ENCODE measurements around the gene FRS3. TPM values are rescaled to one million over a fixed set of nuclear protein-coding genes. Genes with fewer than 3 reads are reported as not detected.

FRS3 gene
- total and polyA plus RNA-seq, 9 of the 15 experiments (the other 6 are each of a cell fraction or from before 2014, with no cell fraction given), result 0.03 to 3.7 (median 1.6) TPM

- no TSS peak for BruUV-seq (replicated peaks)
- ATAC-seq (no peak), FAIRE-seq (no peak), DNase-seq (ENCODE audit: extremely low read depth in 1 of 4, low spot score in 3 of 4) (no peak)
- H3K4me1 ChIP-seq (replicated peaks in 1 of 2; ENCODE audit: control insufficient read depth in 2 of 2, insufficient read depth in 2 of 2, low read length in 2 of 2), result peaks cover 8 to 14% of the 10 kb centered on the region in 2 experiments; a peak in 4 of 5 replicates
- ChIA-PET POLR2A (interaction anchor here (1.0 to 2.2 kb wide), 4 partner anchors 9 to 24 kb away, joined by 3 to 6 read pairs (median 4); no protein-coding TSS in a partner anchor), CTCF (ENCODE audit: low intra/inter-chr PET ratio) (no interaction called here)
- 40% methylated on average over 3 of the region's 3 CpGs for WGBS (ENCODE audit: insufficient coverage, low coverage, missing lambda C conversion rate)
- H3K9ac ChIP-seq (ENCODE audit: insufficient read depth in 1 of 2, low read depth in 2 of 2, low read length in 2 of 2), result no peak overlapping the region
- in situ Hi-C loops (cut with MboI) (no loop called here), intact Hi-C loops (cut with micrococcal nuclease) (no loop called here)
- no peak overlapping the region for H3K4me2 ChIP-seq (ENCODE audit: insufficient read depth, low read length)
- H3K27ac ChIP-seq (ENCODE audit: extremely low read depth, low read depth, low read length), result no peak overlapping the region
- no peaks in the 10 kb centered on the region for H3K79me2 ChIP-seq (ENCODE audit: control insufficient read depth, insufficient read depth, low read length)
- TF ChIP-seq TGIF2 (CRISPR knock-in tag; IDR thresholded peaks at IDR 0.05) (no peak), CHAMP1 (IDR thresholded peaks at IDR 0.05) (no peak), TFAP4 (CRISPR knock-in tag; IDR thresholded peaks at IDR 0.05; ENCODE audit: borderline replicate concordance) (0 out of 2 replicates have a peak, but pooled peaks have one; percentile 36)
- no peak overlapping the region for H3K4me3 ChIP-seq
- no peaks in the 10 kb centered on the region for H3K36me3 ChIP-seq (ENCODE audit: control insufficient read depth, insufficient read depth, low read length)
- no peaks in the 10 kb centered on the region for H3K9me1 ChIP-seq (ENCODE audit: control insufficient read depth, insufficient read depth, low read length)
- no peaks in the 10 kb centered on the region for H4K20me1 ChIP-seq (replicated peaks; ENCODE audit: control insufficient read depth, insufficient read depth, low read length)
- H3K27me3 ChIP-seq (ENCODE audit: control insufficient read depth in 2 of 2, insufficient read depth in 2 of 2, low read length in 2 of 2), result peaks cover 4 to 5% of the 10 kb centered on the region in 2 experiments; a peak in 2 of 5 replicates
- no peak overlapping the region for H2AFZ ChIP-seq (ENCODE audit: low read depth, low read length)
- no peaks in the 10 kb centered on the region for H3K9me3 ChIP-seq (replicated peaks; ENCODE audit: control insufficient read depth, insufficient read depth, low read depth, low read length)
These were observed 31.2 kb downstream of the FRS3 start for GRCh38 chr6:41748542-41748941.

All from K562 (cell line).